Gastrocnemius medialis (tissue), 4 donors: Measurements from ENCODE around the gene SLCO3A1. TPM values are rescaled to one million over a fixed set of nuclear protein-coding genes. Genes with fewer than 3 reads are reported as not detected.

Source experiments
- ATAC-seq, 2 donors: fragments of 150-250 bp; one replicate each; pipeline ENCODE4 v1.9.1; 2016
- DNase-seq, 2 donors: peaks; one replicate each; pipeline ENCODE4 v3.0.0-alpha.2; 2019
- H3K27ac ChIP-seq, 4 donors: fragments of 200-600 bp; sonication (generic); 1 replicate in 1 of 4; 2 replicates in 3 of 4; pipeline ENCODE4 v1.5.1; 2016 to 2018; ENCODE audit warnings: mild to moderate bottlenecking in 2 of 4, moderate library complexity in 1 of 4
- H3K27me3 ChIP-seq, 3 donors: fragments of 200-600 bp; sonication (generic) in 2 of 3; 1 replicate in 1 of 3; 2 replicates in 2 of 3; pipeline versions ENCODE4 v1.5.1 to v1.6.0; 2016 to 2019; ENCODE audit warnings: mild to moderate bottlenecking in 1 of 3, moderate library complexity in 1 of 3
- H3K36me3 ChIP-seq, 2 donors: fragments of 200-600 bp; sonication (generic) in 1 of 2; one replicate each; pipeline ENCODE4 v1.5.1; 2017 to 2018
- H3K4me1 ChIP-seq, 2 donors: fragments of 200-600 bp; sonication (generic) in 1 of 2; one replicate each; pipeline ENCODE4 v1.5.1; 2016 to 2017; ENCODE audit warnings: mild to moderate bottlenecking in 2 of 2
- H3K4me3 ChIP-seq, 4 donors: fragments of 200-600 bp; sonication (generic) in 3 of 4; 1 replicate in 1 of 4; 2 replicates in 3 of 4; pipeline ENCODE4 v1.5.1; 2016 to 2019; ENCODE audit warnings: mild to moderate bottlenecking in 2 of 4
- H3K9me3 ChIP-seq, 3 donors: fragments of 200-600 bp; sonication (generic) in 2 of 3; 1 replicate in 1 of 3; 2 replicates in 2 of 3; pipeline ENCODE4 v1.5.1; 2016 to 2019
- CTCF ChIP-seq, 5 experiments: fragments of 450-650 bp in 3 of 5; fragments of 200-600 bp in 2 of 5; sonication (generic) in 2 of 5; IDR thresholded peaks in 4 of 5; conservative IDR thresholded peaks in 1 of 5; 1 replicate in 4 of 5; 2 replicates in 1 of 5; pipeline ENCODE4 v1.5.1; 2016 to 2019; ENCODE audit warnings: antibody characterized with exemption in 5 of 5, mild to moderate bottlenecking in 3 of 5, moderate library complexity in 3 of 5
- POLR2A ChIP-seq, 2 donors: fragments of 450-650 bp; IDR thresholded peaks; one replicate each; pipeline ENCODE4 v1.6.1; 2017; ENCODE audit warnings: antibody characterized with exemption in 2 of 2, mild to moderate bottlenecking in 2 of 2, moderate library complexity in 2 of 2
- in situ Hi-C, 4 donors: fragments of 200-750 bp; cut with MboI; loops; one replicate each; pipeline versions ENCODE4 v1.15.0 to v1.8.0; 2017; ENCODE audit warnings: low sequenced_read_pairs in 4 of 4
- intact Hi-C: fragments of 100-400 bp; cut with DNase I; formaldehyde crosslinking; loops from one replicate; pipeline ENCODE4 v1.15.1; 2023; ENCODE audit warnings: low total_unique reads
- total RNA-seq, 4 donors: library from RNA; depleted of rRNA; stranded (reverse); fragments of >200 nt; gene quantifications; one replicate each; pipeline versions ENCODE4 v1.1.0 to v1.2.3, GENCODE V29; 2016

Gene SLCO3A1
- total RNA-seq, 4 donors from 2014 or later = 1.3 to 3.6 (median 3.0) TPM

GRCh38 chr15:92101708-92102394 is 248.3 kb downstream of the SLCO3A1 start:
- intact Hi-C loops = no loop called here
- in situ Hi-C loops = loop anchor here in 2 of 4 donors (25.0 kb wide), 2 partner anchors 285 to 610 kb away; partner anchors contain the start of gene ST8SIA2 (in 1 of the 2)
- no peak for ATAC-seq

GRCh38 chr15:92102395-92102755 is 248.9 kb downstream of the SLCO3A1 start:
- TF ChIP-seq CTCF (IDR thresholded peaks at IDR 0.05 in 4 of 5, conservative IDR thresholded peaks at IDR 0.05 in 1 of 5) = no peak
- TF ChIP-seq POLR2A (IDR thresholded peaks at IDR 0.05) = no peak
- Histone ChIP-seq H3K4me1 (no peaks in the 10 kb centered on the region), H3K27ac (no peak overlapping the region), H3K4me3 (no peak overlapping the region), H3K36me3 (no peaks in the 10 kb centered on the region), H3K27me3 (no peaks in the 10 kb centered on the region), H3K9me3 (no peaks in the 10 kb centered on the region)
- DNase-seq = no peak
- in situ Hi-C loops = loop anchor here in 2 of 4 donors (25.0 kb wide), 2 partner anchors 285 to 610 kb away; partner anchors contain the start of gene ST8SIA2 (in 1 of the 2)
- ATAC-seq = no peak
- intact Hi-C loops = no loop called here

More at GRCh38 chr15:92101708-92102394, 248.3 kb downstream of the SLCO3A1 start:
- Histone ChIP-seq H3K27ac (no peak overlapping the region), H3K36me3 (no peaks in the 10 kb centered on the region), H3K27me3 (no peaks in the 10 kb centered on the region), H3K9me3 (no peaks in the 10 kb centered on the region), H3K4me1 (no peaks in the 10 kb centered on the region), H3K4me3 (no peak overlapping the region)
- DNase-seq = no peak
- TF ChIP-seq POLR2A (IDR thresholded peaks at IDR 0.05) (no peak), CTCF (IDR thresholded peaks at IDR 0.05 in 4 of 5, conservative IDR thresholded peaks at IDR 0.05 in 1 of 5) (no peak)

- no peaks in the 10 kb centered on the region for H3K4me1 ChIP-seq
- no peaks in the 10 kb centered on the region for H3K27me3 ChIP-seq
- intact Hi-C loops = no loop called here
- H3K27ac ChIP-seq = no peak overlapping the region
- H3K4me3 ChIP-seq = no peak overlapping the region
- no peak for DNase-seq
- no peaks in the 10 kb centered on the region for H3K9me3 ChIP-seq
- in situ Hi-C loops = loop anchor here in 2 of 4 donors (25.0 kb wide), 2 partner anchors 283 to 608 kb away; partner anchors contain the start of gene ST8SIA2 (in 1 of the 2)
- no peaks in the 10 kb centered on the region for H3K36me3 ChIP-seq
- TF ChIP-seq POLR2A (IDR thresholded peaks at IDR 0.05) = no peak
- no peak for TF ChIP-seq CTCF (IDR thresholded peaks at IDR 0.05 in 4 of 5, conservative IDR thresholded peaks at IDR 0.05 in 1 of 5)
- no peak for ATAC-seq
Observed at GRCh38 chr15:92104072-92104471, 250.6 kb downstream of the SLCO3A1 start.

- in situ Hi-C loops (loop anchor here in 2 of 4 donors (25.0 kb wide), 2 partner anchors 282 to 607 kb away; partner anchors contain the start of gene ST8SIA2 (in 1 of the 2)), intact Hi-C loops (no loop called here)
- ATAC-seq = no peak
- H3K4me3 ChIP-seq = no peak overlapping the region
- DNase-seq = no peak
- H3K9me3 ChIP-seq = no peaks in the 10 kb centered on the region
- no peaks in the 10 kb centered on the region for H3K27me3 ChIP-seq
- H3K36me3 ChIP-seq = no peaks in the 10 kb centered on the region
- no peak for TF ChIP-seq POLR2A (IDR thresholded peaks at IDR 0.05)
- TF ChIP-seq CTCF (IDR thresholded peaks at IDR 0.05 in 4 of 5, conservative IDR thresholded peaks at IDR 0.05 in 1 of 5) = no peak
- H3K4me1 ChIP-seq = no peaks in the 10 kb centered on the region
- H3K27ac ChIP-seq = no peak overlapping the region
Observed at GRCh38 chr15:92105611-92106010, 252.1 kb downstream of the SLCO3A1 start.
